Measurements from ENCODE around the gene MAST4.

DNA sequence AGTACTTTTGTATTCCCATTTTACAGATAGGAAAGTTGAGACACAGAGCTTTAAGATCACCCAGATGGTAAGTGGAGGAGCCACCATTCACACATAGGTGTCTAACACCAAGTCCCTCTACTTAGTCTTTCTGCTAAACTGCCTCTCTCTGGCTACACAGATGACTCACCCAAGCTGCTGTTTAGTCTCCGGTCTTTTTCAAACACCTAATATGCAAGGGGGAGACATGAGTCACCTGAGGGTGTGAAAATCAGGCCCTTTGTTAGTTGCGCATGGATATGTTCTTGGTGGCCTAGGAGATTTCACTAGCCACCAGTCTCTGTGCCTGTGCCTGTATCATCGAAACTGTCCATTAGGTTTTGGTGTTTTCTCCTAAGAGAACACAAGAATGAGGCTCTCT, 117.8 kb downstream of the MAST4 start:
- no peak for TF ChIP-seq POLR2A (IDR thresholded peaks at IDR 0.05)
- TF ChIP-seq, protein P1, sequence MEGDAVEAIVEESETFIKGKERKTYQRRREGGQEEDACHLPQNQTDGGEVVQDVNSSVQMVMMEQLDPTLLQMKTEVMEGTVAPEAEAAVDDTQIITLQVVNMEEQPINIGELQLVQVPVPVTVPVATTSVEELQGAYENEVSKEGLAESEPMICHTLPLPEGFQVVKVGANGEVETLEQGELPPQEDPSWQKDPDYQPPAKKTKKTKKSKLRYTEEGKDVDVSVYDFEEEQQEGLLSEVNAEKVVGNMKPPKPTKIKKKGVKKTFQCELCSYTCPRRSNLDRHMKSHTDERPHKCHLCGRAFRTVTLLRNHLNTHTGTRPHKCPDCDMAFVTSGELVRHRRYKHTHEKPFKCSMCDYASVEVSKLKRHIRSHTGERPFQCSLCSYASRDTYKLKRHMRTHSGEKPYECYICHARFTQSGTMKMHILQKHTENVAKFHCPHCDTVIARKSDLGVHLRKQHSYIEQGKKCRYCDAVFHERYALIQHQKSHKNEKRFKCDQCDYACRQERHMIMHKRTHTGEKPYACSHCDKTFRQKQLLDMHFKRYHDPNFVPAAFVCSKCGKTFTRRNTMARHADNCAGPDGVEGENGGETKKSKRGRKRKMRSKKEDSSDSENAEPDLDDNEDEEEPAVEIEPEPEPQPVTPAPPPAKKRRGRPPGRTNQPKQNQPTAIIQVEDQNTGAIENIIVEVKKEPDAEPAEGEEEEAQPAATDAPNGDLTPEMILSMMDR (IDR thresholded peaks at IDR 0.05): no peak

Data from esophagus squamous epithelium (tissue), 4 donors.